ENCODE measurements around the gene THEMIS2. TPM values are rescaled to one million over a fixed set of nuclear protein-coding genes. Genes with fewer than 3 reads are reported as not detected.
"Not testable (repeated sequence)": the region's sequence is repeated elsewhere in the genome, so short reads cannot be mapped to it uniquely, and the experiment has no call there.

THEMIS2 gene
- total RNA-seq, 1 donor from 2014 or later, result 1.2 TPM

DNA sequence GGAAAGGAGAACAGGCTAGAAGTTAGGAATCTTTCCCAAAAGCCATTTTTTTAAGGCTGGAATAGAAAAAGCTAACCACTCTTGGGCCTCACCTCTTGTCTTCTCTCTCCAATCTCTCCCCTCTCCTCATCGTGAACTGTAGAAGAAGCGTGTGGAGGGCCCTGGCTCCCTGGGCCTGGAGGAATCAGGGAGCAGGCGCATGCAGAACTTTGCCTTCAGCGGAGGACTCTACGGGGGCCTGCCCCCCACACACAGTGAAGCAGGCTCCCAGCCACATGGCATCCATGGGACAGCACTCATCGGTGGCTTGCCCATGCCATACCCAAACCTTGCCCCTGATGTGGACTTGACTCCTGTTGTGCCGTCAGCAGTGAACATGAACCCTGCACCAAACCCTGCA, 22.4 kb upstream of the THEMIS2 start:
- Mint-ChIP-seq H3K4me3 (ENCODE audit: unreplicated experiment) (no peak overlapping the region), H3K27me3 (ENCODE audit: low read depth) (no peaks in the 10 kb centered on the region), H3K36me3 (ENCODE audit: low read depth) (peaks cover 26% of the 10 kb centered on the region), H3K27ac (ENCODE audit: unreplicated experiment) (no peak overlapping the region), H3K4me1 (ENCODE audit: low read depth) (no peaks in the 10 kb centered on the region), H3K9me3 (ENCODE audit: low read depth) (no peaks in the 10 kb centered on the region)
- TF ChIP-seq, protein P1, sequence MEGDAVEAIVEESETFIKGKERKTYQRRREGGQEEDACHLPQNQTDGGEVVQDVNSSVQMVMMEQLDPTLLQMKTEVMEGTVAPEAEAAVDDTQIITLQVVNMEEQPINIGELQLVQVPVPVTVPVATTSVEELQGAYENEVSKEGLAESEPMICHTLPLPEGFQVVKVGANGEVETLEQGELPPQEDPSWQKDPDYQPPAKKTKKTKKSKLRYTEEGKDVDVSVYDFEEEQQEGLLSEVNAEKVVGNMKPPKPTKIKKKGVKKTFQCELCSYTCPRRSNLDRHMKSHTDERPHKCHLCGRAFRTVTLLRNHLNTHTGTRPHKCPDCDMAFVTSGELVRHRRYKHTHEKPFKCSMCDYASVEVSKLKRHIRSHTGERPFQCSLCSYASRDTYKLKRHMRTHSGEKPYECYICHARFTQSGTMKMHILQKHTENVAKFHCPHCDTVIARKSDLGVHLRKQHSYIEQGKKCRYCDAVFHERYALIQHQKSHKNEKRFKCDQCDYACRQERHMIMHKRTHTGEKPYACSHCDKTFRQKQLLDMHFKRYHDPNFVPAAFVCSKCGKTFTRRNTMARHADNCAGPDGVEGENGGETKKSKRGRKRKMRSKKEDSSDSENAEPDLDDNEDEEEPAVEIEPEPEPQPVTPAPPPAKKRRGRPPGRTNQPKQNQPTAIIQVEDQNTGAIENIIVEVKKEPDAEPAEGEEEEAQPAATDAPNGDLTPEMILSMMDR (IDR thresholded peaks at IDR 0.05), result no peak
- DNase-seq (ENCODE audit: low spot score), result no peak

GRCh38 chr1:27855085-27855484, 17.3 kb upstream of the THEMIS2 start:
- Mint-ChIP-seq H3K4me1 (ENCODE audit: low read depth) (peaks cover 5% of the 10 kb centered on the region), H3K36me3 (ENCODE audit: low read depth) (peaks cover 4% of the 10 kb centered on the region), H3K9me3 (ENCODE audit: low read depth) (no peaks in the 10 kb centered on the region), H3K27ac (ENCODE audit: unreplicated experiment) (no peak overlapping the region), H3K27me3 (ENCODE audit: low read depth) (no peaks in the 10 kb centered on the region), H3K4me3 (ENCODE audit: unreplicated experiment) (no peak overlapping the region)
- TF ChIP-seq, protein P1 (IDR thresholded peaks at IDR 0.05), result no peak
- DNase-seq (ENCODE audit: low spot score), result no peak

DNA sequence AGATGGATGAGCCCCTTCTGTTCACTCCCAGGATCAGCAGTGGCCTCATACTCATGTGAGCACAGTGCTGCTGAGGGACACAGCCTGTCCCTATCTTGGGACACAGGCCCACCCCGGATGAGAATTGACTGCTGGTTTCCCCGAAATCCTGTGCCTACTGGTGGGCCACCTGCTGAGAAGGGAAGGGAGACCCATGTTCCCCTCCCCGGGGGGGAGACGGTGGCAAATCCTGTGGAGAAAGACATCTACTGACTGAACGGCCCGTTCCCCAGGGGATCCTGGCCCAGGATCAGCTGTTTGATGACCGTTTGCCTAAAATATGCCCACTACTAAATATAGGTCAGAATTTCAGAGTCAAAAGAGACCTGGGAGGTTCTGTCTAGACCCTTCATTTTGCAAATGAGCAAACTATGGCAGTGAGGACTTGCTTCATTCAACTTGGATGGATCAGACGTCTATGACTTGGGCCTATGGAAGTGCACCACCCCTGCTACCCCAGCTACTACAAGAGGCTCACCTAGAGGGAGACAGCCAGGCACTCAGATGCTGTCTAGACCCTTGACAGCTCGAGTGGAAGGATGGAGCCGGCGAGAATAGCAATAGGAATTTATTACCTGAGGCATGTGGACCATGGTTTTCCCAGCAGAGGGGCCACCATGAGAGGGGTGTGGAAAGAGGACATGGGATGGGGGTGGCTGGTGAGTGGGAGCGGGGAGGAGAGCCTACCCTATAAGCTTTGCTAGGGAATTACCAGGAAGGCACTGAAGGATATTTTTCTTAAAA, 15.6 kb upstream of the THEMIS2 start:
- no peaks in the 10 kb centered on the region for H3K36me3 Mint-ChIP-seq (ENCODE audit: low read depth)
- peak; percentile 54 for DNase-seq (ENCODE audit: low spot score)

GRCh38 chr1:27857552-27857951, 14.8 kb upstream of the THEMIS2 start:
- not testable (repeated sequence) for H3K4me1 Mint-ChIP-seq (ENCODE audit: low read depth); H3K4me3 Mint-ChIP-seq (ENCODE audit: unreplicated experiment); H3K27ac Mint-ChIP-seq (ENCODE audit: unreplicated experiment); H3K36me3 Mint-ChIP-seq (ENCODE audit: low read depth); H3K9me3 Mint-ChIP-seq (ENCODE audit: low read depth); H3K27me3 Mint-ChIP-seq (ENCODE audit: low read depth)
- peak; percentile 20 for DNase-seq (ENCODE audit: low spot score)

More for the DNA sequence above, 15.6 kb upstream of the THEMIS2 start:
- Mint-ChIP-seq H3K4me3 (ENCODE audit: unreplicated experiment) (no peak overlapping the region), H3K9me3 (ENCODE audit: low read depth) (no peaks in the 10 kb centered on the region), H3K4me1 (ENCODE audit: low read depth) (peaks cover 5% of the 10 kb centered on the region), H3K27me3 (ENCODE audit: low read depth) (no peaks in the 10 kb centered on the region), H3K27ac (ENCODE audit: unreplicated experiment) (no peak overlapping the region)
- TF ChIP-seq, protein P1 (IDR thresholded peaks at IDR 0.05), result no peak

GRCh38 chr1:27858072-27858948, 14.0 kb upstream of the THEMIS2 start:
- no peaks in the 10 kb centered on the region for H3K27me3 Mint-ChIP-seq (ENCODE audit: low read depth)
- TF ChIP-seq, protein P1 (IDR thresholded peaks at IDR 0.05), result peak; percentile 97
- H3K27ac Mint-ChIP-seq (ENCODE audit: unreplicated experiment), result no peak overlapping the region

More at GRCh38 chr1:27858072-27858948, 14.0 kb upstream of the THEMIS2 start:
- Mint-ChIP-seq H3K9me3 (ENCODE audit: low read depth) (no peaks in the 10 kb centered on the region), H3K36me3 (ENCODE audit: low read depth) (no peaks in the 10 kb centered on the region), H3K4me1 (ENCODE audit: low read depth) (peaks cover 10% of the 10 kb centered on the region), H3K4me3 (ENCODE audit: unreplicated experiment) (no peak overlapping the region)
- DNase-seq (ENCODE audit: low spot score), result peak; percentile 89
